Tibial artery (tissue), 4 donors: ENCODE data around the gene ARMCX2.
"Not testable (repeated sequence)": the region's sequence is repeated elsewhere in the genome, so short reads cannot be mapped to it uniquely, and the experiment has no call there.

Experiments
- DNase-seq, 2 donors: peaks; one replicate each; pipeline ENCODE4 v3.0.0-alpha.2; 2019
- H3K27ac ChIP-seq, 2 donors: fragments of 200-600 bp; sonication (generic) in 1 of 2; 1 replicate in 1 of 2; 2 replicates in 1 of 2; pipeline ENCODE4 v1.5.1; 2018 to 2019; ENCODE audit warnings: mild to moderate bottlenecking in 1 of 2
- H3K27me3 ChIP-seq, 2 donors: fragments of 200-600 bp; sonication (generic) in 1 of 2; one replicate each; pipeline versions ENCODE4 v1.5.1 to v1.6.0; 2016 to 2019
- H3K36me3 ChIP-seq, 3 donors: fragments of 200-600 bp; sonication (generic) in 2 of 3; one replicate each; pipeline ENCODE4 v1.5.1; 2016 to 2019; ENCODE audit warnings: mild to moderate bottlenecking in 2 of 3
- H3K4me1 ChIP-seq, 4 donors: fragments of 200-600 bp; sonication (generic) in 2 of 4; 1 replicate in 3 of 4; 2 replicates in 1 of 4; pipeline ENCODE4 v1.5.1; 2016 to 2019
- H3K4me3 ChIP-seq, 2 donors: fragments of 200-600 bp; sonication (generic) in 1 of 2; 1 replicate in 1 of 2; 2 replicates in 1 of 2; pipeline ENCODE4 v1.5.1; 2018 to 2019; ENCODE audit warnings: mild to moderate bottlenecking in 2 of 2
- H3K9me3 ChIP-seq, 3 donors: fragments of 200-600 bp; sonication (generic) in 1 of 3; one replicate each; pipeline ENCODE4 v1.5.1; 2016 to 2019
- CTCF ChIP-seq, 2 experiments: fragments of 200-600 bp in 1 of 2; fragments of 450-650 bp in 1 of 2; IDR thresholded peaks; one replicate each; pipeline ENCODE4 v1.5.1; 2017 to 2019; ENCODE audit warnings: antibody characterized with exemption in 2 of 2, mild to moderate bottlenecking in 1 of 2, moderate library complexity in 1 of 2
- intact Hi-C: fragments of 100-400 bp; cut with DNase I; formaldehyde crosslinking; loops from one replicate; pipeline ENCODE4 v1.15.0; 2023; ENCODE audit warnings: low total_unique reads

ARMCX2 gene

DNA sequence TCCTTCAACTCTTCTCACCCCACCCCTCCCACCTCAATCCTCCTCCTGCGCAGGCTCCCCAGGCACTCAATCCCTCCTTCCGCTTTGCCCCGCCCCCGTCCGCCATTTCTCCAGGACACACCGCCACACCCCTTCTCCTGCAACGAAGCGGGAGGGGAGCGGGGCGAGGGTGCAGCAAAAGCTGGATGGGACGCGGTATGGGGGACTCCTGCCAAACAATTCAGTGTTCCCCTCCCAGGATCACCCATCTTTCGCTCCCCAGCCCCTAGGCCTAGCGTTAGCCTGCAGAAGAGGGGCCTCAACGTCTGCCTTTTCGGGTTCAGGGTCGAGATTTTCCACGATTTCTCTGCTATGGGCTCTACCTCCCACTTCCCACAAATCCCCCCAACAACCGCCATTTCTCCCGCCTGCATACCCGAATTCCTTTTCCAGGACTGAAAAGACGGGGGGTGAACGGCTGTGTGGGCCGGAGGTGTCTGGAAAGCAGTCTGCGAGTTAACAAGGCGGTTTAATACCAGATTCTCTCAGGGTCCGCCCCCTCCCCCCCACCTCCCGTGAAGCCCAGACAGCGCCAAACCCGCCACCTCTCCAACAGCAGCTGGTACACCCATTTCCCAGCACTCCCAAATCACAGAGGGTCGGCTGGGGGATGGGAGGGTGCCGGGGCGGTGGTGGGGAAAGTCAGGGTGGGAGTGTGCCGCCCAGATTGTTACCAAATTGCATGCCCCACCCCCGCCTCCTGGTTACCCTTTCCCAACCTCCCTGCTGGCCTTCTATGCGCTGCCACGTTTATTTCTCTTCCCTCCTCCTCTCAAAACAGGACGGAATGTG, 774 bp downstream of the ARMCX2 start:
- H3K4me1 ChIP-seq, result peaks cover 0 to 17% (median 4%) of the 10 kb centered on the region in 4 donors
- H3K4me3 ChIP-seq, result peak overlapping the region; percentile 68 to 69
- no peaks in the 10 kb centered on the region for H3K27me3 ChIP-seq
- intact Hi-C loops, result no loop called here
- peak; percentile 79 to 87 for DNase-seq
- H3K27ac ChIP-seq, result peak overlapping the region; percentile 84 to 89
- peaks cover 4 to 13% (median 10%) of the 10 kb centered on the region in 3 donors for H3K36me3 ChIP-seq
- H3K9me3 ChIP-seq, result no peaks in the 10 kb centered on the region
- TF ChIP-seq CTCF (IDR thresholded peaks at IDR 0.05), result no peak

DNA sequence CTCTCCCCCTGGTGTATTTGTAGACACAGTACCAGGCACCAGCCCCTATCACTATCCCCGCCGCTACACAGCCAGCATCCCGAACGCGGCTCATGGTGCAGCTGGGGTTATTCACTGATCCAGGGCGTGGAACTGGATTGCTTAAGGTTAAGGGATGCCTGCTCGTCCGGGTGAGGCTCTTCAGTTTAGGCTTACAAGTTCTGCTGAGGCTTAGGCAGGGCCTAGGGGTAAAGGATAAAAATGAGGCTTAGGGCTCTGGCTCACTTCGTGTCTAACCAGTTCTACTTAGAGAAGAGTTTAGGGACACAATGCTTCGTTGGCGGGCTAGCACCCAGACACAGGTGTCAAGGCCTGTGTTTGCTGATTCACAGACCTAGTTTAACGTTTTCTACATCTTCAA, 2.2 kb downstream of the ARMCX2 start:
- Histone ChIP-seq H3K4me3 (no peak overlapping the region), H3K27ac (no peak overlapping the region), H3K4me1 (peaks cover 0 to 17% (median 4%) of the 10 kb centered on the region in 4 donors), H3K27me3 (no peaks in the 10 kb centered on the region), H3K9me3 (no peaks in the 10 kb centered on the region), H3K36me3 (peaks cover 4 to 13% (median 10%) of the 10 kb centered on the region in 3 donors)
- intact Hi-C loops, result no loop called here
- no peak for TF ChIP-seq CTCF (IDR thresholded peaks at IDR 0.05)
- no peak for DNase-seq

DNA sequence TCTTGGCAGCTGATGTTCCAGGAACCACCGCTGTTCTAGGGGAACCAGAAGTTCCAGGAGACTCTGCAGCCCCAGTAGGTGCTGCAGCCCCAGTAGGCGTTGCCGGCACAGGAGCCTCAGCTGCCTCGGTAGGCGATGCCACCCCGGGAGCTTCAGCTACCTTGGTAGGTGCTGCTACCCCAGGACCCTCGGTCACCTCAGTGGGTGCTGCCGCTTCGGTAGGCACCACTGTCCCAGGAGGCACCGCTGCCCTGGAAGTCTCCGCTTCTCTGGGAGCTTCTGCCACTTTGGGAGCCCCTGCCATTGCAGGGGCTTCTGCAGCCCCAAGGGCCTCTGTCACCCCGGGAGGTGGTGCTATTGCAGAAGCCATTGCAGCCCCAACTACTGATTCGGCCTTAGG, 2.8 kb downstream of the ARMCX2 start:
- H3K9me3 ChIP-seq, result no peaks in the 10 kb centered on the region
- H3K27ac ChIP-seq, result no peak overlapping the region
- intact Hi-C loops, result no loop called here
- no peak for DNase-seq
- H3K27me3 ChIP-seq, result no peaks in the 10 kb centered on the region
- H3K4me1 ChIP-seq, result peaks cover 0 to 17% (median 4%) of the 10 kb centered on the region in 4 donors
- H3K4me3 ChIP-seq, result no peak overlapping the region
- peaks cover 4 to 13% (median 10%) of the 10 kb centered on the region in 3 donors for H3K36me3 ChIP-seq
- no peak for TF ChIP-seq CTCF (IDR thresholded peaks at IDR 0.05)

GRCh38 chrX:101655534-101655933, 4.1 kb downstream of the ARMCX2 start:
- DNase-seq, result no peak
- Histone ChIP-seq H3K36me3 (peaks cover 4 to 13% (median 10%) of the 10 kb centered on the region in 3 donors), H3K27ac (no peak overlapping the region), H3K9me3 (no peaks in the 10 kb centered on the region), H3K4me3 (no peak overlapping the region), H3K4me1 (peaks cover 0 to 17% (median 4%) of the 10 kb centered on the region in 4 donors), H3K27me3 (no peaks in the 10 kb centered on the region)
- no peak for TF ChIP-seq CTCF (IDR thresholded peaks at IDR 0.05)
- intact Hi-C loops, result no loop called here

DNA sequence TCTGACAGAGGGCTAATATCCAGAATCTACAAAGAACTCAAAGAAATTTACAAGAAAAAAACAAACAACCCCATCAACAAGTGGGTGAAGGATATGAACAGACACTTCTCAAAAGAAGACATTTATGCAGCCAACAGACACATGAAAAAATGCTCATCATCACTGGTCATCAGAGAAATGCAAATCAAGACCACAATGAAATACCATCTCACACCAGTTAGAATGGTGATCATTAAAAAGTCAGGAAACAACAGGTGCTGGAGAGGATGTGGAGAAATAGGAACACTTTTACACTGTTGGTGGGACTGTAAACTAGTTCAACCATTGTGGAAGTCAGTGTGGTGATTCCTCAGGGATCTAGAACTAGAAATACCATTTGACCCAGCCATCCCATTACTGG, 11.9 kb downstream of the ARMCX2 start:
- H3K27me3 ChIP-seq, H3K4me3 ChIP-seq, intact Hi-C loops, H3K9me3 ChIP-seq, H3K36me3 ChIP-seq, H3K4me1 ChIP-seq, DNase-seq, H3K27ac ChIP-seq: not testable (repeated sequence)

- no peaks in the 10 kb centered on the region for H3K9me3 ChIP-seq
- no peaks in the 10 kb centered on the region for H3K4me1 ChIP-seq
- no peaks in the 10 kb centered on the region for H3K27me3 ChIP-seq
- H3K27ac ChIP-seq, result no peak overlapping the region
- TF ChIP-seq CTCF (IDR thresholded peaks at IDR 0.05), result no peak
- no peak overlapping the region for H3K4me3 ChIP-seq
- intact Hi-C loops, result no loop called here
- no peaks in the 10 kb centered on the region for H3K36me3 ChIP-seq
- no peak for DNase-seq
Measured at GRCh38 chrX:101642093-101642492, 17.6 kb downstream of the ARMCX2 start.
